ENCODE data around the gene JOSD1.
"Not testable (repeated sequence)": the region's sequence is repeated elsewhere in the genome, so short reads cannot be mapped to it uniquely, and the experiment has no call there.

The JOSD1 gene

GRCh38 chr22:38675833-38676232, 24.9 kb downstream of the JOSD1 start:
- DNase-seq = no peak

GRCh38 chr22:38674888-38675287, 25.9 kb downstream of the JOSD1 start:
- no peak for DNase-seq

- DNase-seq = no peak
Measured at GRCh38 chr22:38657045-38657909, 43.5 kb downstream of the JOSD1 start.

GRCh38 chr22:38656256-38657044, 44.3 kb downstream of the JOSD1 start, which contains the start of the genes CBY1 and FAM227A:
Gene CBY1, plus strand, starts transcription at chr22:38656638. Its CDS starts 11,417 bp downstream, at chr22:38668055.
Gene FAM227A, minus strand, starts transcription at chr22:38656392. Its CDS starts 6,224 bp downstream, at chr22:38650168.
- peak; percentile 95 for DNase-seq

GRCh38 chr22:38655519-38656255, 45.1 kb downstream of the JOSD1 start:
- DNase-seq = peak; percentile 47

GRCh38 chr22:38653741-38654140, 47.0 kb downstream of the JOSD1 start:
- DNase-seq = no peak

GRCh38 chr22:38652859-38653258, 47.9 kb downstream of the JOSD1 start:
- DNase-seq = no peak

- DNase-seq = no peak
Measured at GRCh38 chr22:38649841-38650522, 50.8 kb downstream of the JOSD1 start.

- no peak for DNase-seq
Measured at GRCh38 chr22:38645430-38645829, 55.3 kb downstream of the JOSD1 start.

- DNase-seq = not testable (repeated sequence)
Measured at GRCh38 chr22:38644245-38644644, 56.5 kb downstream of the JOSD1 start.

- no peak for DNase-seq
Measured at GRCh38 chr22:38641476-38642040, 59.2 kb downstream of the JOSD1 start.

GRCh38 chr22:38638728-38639127, 62.0 kb downstream of the JOSD1 start:
- DNase-seq = no peak

- DNase-seq = no peak
Measured at GRCh38 chr22:38638216-38638615, 62.5 kb downstream of the JOSD1 start.
